Omental fat pad (tissue), 4 donors: ENCODE data around the gene MSL2. TPM values are rescaled to one million over a fixed set of nuclear protein-coding genes. Genes with fewer than 3 reads are reported as not detected.
"Not testable (repeated sequence)": the region's sequence is repeated elsewhere in the genome, so short reads cannot be mapped to it uniquely, and the experiment has no call there.

ENCODE experiments used
- ATAC-seq: fragments of 150-250 bp; one replicate; pipeline ENCODE4 v1.9.1; 2016; ENCODE audit warnings: mild to moderate bottlenecking, moderate library complexity; ENCODE audit not compliant: low FRiP score
- DNase-seq: peaks from one replicate; pipeline ENCODE4 v3.0.0-alpha.2; 2019; ENCODE audit warnings: low spot score
- CTCF ChIP-seq, 3 donors: fragments of 450-650 bp; IDR thresholded peaks; one replicate each; pipeline ENCODE4 v1.5.1; 2016 to 2017; ENCODE audit warnings: antibody characterized with exemption in 3 of 3, mild to moderate bottlenecking in 3 of 3, moderate library complexity in 2 of 3
- total RNA-seq, 4 donors: library from RNA; depleted of rRNA; stranded (reverse); fragments of >200 nt; gene quantifications; one replicate each; pipeline ENCODE4 v1.1.0, GENCODE V29; 2016

MSL2 gene
- total RNA-seq, 4 donors from 2014 or later, result 17.7 to 35.3 (median 30.0) TPM

GRCh38 chr3:136141891-136142290 is 54.2 kb downstream of the MSL2 start:
- DNase-seq, result no peak
- no peak for TF ChIP-seq CTCF (IDR thresholded peaks at IDR 0.05)
- no peak for ATAC-seq

- ATAC-seq (no peak), DNase-seq (no peak)
- TF ChIP-seq CTCF (IDR thresholded peaks at IDR 0.05), result no peak
Observed at GRCh38 chr3:136141291-136141785, 54.8 kb downstream of the MSL2 start.

GRCh38 chr3:136136454-136136853 is 59.7 kb downstream of the MSL2 start:
- DNase-seq (no peak), ATAC-seq (no peak)
- TF ChIP-seq CTCF (IDR thresholded peaks at IDR 0.05), result no peak

- no peak for ATAC-seq
- TF ChIP-seq CTCF (IDR thresholded peaks at IDR 0.05), result no peak
- no peak for DNase-seq
Observed at GRCh38 chr3:136135039-136135802, 60.9 kb downstream of the MSL2 start.

- TF ChIP-seq CTCF (IDR thresholded peaks at IDR 0.05), result no peak
- ATAC-seq, result no peak
- no peak for DNase-seq
Observed at GRCh38 chr3:136134091-136134490, 62.0 kb downstream of the MSL2 start.

GRCh38 chr3:136131647-136132046 is 64.5 kb downstream of the MSL2 start:
- ATAC-seq, DNase-seq: not testable (repeated sequence)

GRCh38 chr3:136122006-136122405 is 74.1 kb downstream of the MSL2 start:
- no peak for ATAC-seq

More at GRCh38 chr3:136122006-136122405, 74.1 kb downstream of the MSL2 start:
- DNase-seq, result no peak
- no peak for TF ChIP-seq CTCF (IDR thresholded peaks at IDR 0.05)
